CD1c-positive myeloid dendritic cell (primary cell): ENCODE results near the gene CHTOP.
"Not testable (repeated sequence)": the region's sequence is repeated elsewhere in the genome, so short reads cannot be mapped to it uniquely, and the experiment has no call there.

ENCODE experiments used
- DNase-seq: peaks from one replicate; pipeline ENCODE4 v3.0.0-alpha.2; 2016; ENCODE audit errors: extremely low spot score

The CHTOP gene

GRCh38 chr1:153633754-153634665 is at the start of gene CHTOP:
TSS of gene CHTOP (plus strand) at chr1:153634066. CDS start at chr1:153636589, 2,523 bp downstream.
- peak; percentile 99 for DNase-seq

- DNase-seq, result no peak
Measured at GRCh38 chr1:153585006-153585405, 48.9 kb upstream of the CHTOP start.

- no peak for DNase-seq
Measured at GRCh38 chr1:153586347-153586746, 47.5 kb upstream of the CHTOP start.

GRCh38 chr1:153587314-153587713 is 46.6 kb upstream of the CHTOP start:
- no peak for DNase-seq

GRCh38 chr1:153588033-153588432 is 45.8 kb upstream of the CHTOP start:
- not testable (repeated sequence) for DNase-seq

GRCh38 chr1:153588482-153588881 is 45.4 kb upstream of the CHTOP start:
- DNase-seq, result no peak

GRCh38 chr1:153592748-153593147 is 41.1 kb upstream of the CHTOP start:
- no peak for DNase-seq

- peak; percentile 74 for DNase-seq
Measured at GRCh38 chr1:153597206-153597605, 36.7 kb upstream of the CHTOP start.

GRCh38 chr1:153598309-153599172 is 35.3 kb upstream of the CHTOP start:
- DNase-seq, result peak; percentile 54

- DNase-seq, result no peak
Measured at GRCh38 chr1:153599847-153600246, 34.0 kb upstream of the CHTOP start.

- DNase-seq, result no peak
Measured at GRCh38 chr1:153602749-153603148, 31.1 kb upstream of the CHTOP start.

GRCh38 chr1:153606194-153606593 is 27.7 kb upstream of the CHTOP start:
- no peak for DNase-seq

- no peak for DNase-seq
Measured at GRCh38 chr1:153607381-153607780, 26.5 kb upstream of the CHTOP start.

GRCh38 chr1:153608089-153608682 is 25.7 kb upstream of the CHTOP start:
- no peak for DNase-seq

GRCh38 chr1:153608742-153609584 is 24.9 kb upstream of the CHTOP start:
- DNase-seq, result peak; percentile 72

- DNase-seq, result no peak
Measured at GRCh38 chr1:153609585-153609907, 24.3 kb upstream of the CHTOP start.

- peak; percentile 56 for DNase-seq
Measured at GRCh38 chr1:153610334-153610733, 23.5 kb upstream of the CHTOP start.

- peak; percentile 68 for DNase-seq
Measured at GRCh38 chr1:153610811-153611301, 23.0 kb upstream of the CHTOP start.

- DNase-seq, result no peak
Measured at GRCh38 chr1:153611356-153611755, 22.5 kb upstream of the CHTOP start.

- no peak for DNase-seq
Measured at GRCh38 chr1:153612111-153612754, 21.6 kb upstream of the CHTOP start.
